ENCODE results near the gene MICAL1.

Gene MICAL1

GRCh38 chr6:109453594-109454495 lies 1.7 kb downstream of the MICAL1 start:
- no peak for FAIRE-seq
- TF ChIP-seq POLR2A (IDR thresholded peaks at IDR 0.05; ENCODE audit: low read depth, low read length) = no peak
- DNase-seq (ENCODE audit: insufficient read length, low spot score) = no peak

- no peak for FAIRE-seq
- no peak for TF ChIP-seq POLR2A (IDR thresholded peaks at IDR 0.05; ENCODE audit: low read depth, low read length)
- DNase-seq (ENCODE audit: insufficient read length, low spot score) = no peak
Observed at GRCh38 chr6:109453156-109453555, 2.4 kb downstream of the MICAL1 start.

GRCh38 chr6:109452181-109452580 lies 3.4 kb downstream of the MICAL1 start:
- FAIRE-seq (no peak), DNase-seq (ENCODE audit: insufficient read length, low spot score) (no peak)
- no peak for TF ChIP-seq POLR2A (IDR thresholded peaks at IDR 0.05; ENCODE audit: low read depth, low read length)

GRCh38 chr6:109451376-109451775 lies 4.2 kb downstream of the MICAL1 start:
- DNase-seq (ENCODE audit: insufficient read length, low spot score) (no peak), FAIRE-seq (no peak)
- TF ChIP-seq POLR2A (IDR thresholded peaks at IDR 0.05; ENCODE audit: low read depth, low read length) = no peak

- DNase-seq (ENCODE audit: insufficient read length, low spot score) = no peak
- FAIRE-seq = no peak
- TF ChIP-seq POLR2A (IDR thresholded peaks at IDR 0.05; ENCODE audit: low read depth, low read length) = no peak
Observed at GRCh38 chr6:109450801-109451200, 4.8 kb downstream of the MICAL1 start.

GRCh38 chr6:109449795-109450673 lies 5.5 kb downstream of the MICAL1 start:
- TF ChIP-seq POLR2A (IDR thresholded peaks at IDR 0.05; ENCODE audit: low read depth, low read length) = no peak
- DNase-seq (ENCODE audit: insufficient read length, low spot score) (no peak), FAIRE-seq (no peak)

DNA sequence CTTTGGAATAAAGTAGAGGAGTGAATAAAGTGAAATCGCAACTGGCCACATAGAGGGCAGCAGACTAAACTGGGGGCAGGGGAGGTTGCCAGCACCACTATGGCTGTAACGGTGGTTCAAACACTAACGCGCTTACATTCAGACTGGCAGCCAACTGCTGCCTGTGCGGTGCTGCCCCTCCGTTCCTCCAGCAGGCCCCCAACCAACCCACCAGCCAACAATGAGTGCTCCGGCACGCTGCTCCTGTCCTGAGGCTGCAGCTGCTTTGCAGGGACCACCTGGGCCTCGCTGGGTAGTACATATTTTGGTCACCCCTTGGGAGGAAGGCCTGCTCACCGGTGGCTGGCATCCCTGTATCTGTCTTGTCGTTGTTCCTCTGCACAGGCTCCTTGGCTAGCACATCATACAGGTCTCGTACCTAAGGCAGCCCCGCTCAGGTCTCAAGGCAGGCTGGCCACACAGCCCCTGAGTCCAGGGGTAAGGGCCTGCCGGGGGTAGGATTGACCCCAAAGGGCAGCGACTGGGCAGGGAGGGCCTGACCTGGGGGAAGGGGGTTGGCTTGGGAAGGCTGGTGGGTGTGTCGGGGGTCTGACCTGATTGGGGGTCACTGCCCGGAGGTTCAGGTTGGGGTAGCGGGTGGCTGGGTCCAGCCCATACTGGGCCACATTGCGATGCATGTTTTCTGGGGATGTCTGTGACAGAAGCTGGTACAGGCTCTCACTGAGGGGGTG lies 6.3 kb downstream of the MICAL1 start:
- FAIRE-seq (no peak), DNase-seq (ENCODE audit: insufficient read length, low spot score) (no peak)
- TF ChIP-seq POLR2A (IDR thresholded peaks at IDR 0.05; ENCODE audit: low read depth, low read length) = no peak

DNA sequence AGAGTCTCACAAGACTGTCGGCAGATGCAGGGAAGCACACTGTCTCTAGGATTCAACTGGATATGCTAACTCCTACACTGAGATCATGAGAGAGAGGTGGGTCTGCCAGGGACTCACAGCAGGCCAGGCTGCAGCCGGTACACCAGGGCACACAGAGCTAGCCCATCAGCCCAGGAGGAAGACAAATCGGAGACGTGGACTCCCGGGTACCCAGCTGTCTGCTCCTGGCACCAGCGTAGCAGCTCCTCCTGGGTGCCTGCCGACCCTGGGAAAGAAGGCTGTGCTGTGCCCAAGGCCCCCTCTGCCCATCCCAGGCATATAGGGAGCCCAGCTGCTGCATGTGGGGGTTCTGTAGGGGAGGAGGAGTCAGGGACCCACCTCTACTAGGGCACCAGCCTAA lies 7.0 kb downstream of the MICAL1 start:
- FAIRE-seq = no peak
- no peak for TF ChIP-seq POLR2A (IDR thresholded peaks at IDR 0.05; ENCODE audit: low read depth, low read length)
- DNase-seq (ENCODE audit: insufficient read length, low spot score) = no peak

DNA sequence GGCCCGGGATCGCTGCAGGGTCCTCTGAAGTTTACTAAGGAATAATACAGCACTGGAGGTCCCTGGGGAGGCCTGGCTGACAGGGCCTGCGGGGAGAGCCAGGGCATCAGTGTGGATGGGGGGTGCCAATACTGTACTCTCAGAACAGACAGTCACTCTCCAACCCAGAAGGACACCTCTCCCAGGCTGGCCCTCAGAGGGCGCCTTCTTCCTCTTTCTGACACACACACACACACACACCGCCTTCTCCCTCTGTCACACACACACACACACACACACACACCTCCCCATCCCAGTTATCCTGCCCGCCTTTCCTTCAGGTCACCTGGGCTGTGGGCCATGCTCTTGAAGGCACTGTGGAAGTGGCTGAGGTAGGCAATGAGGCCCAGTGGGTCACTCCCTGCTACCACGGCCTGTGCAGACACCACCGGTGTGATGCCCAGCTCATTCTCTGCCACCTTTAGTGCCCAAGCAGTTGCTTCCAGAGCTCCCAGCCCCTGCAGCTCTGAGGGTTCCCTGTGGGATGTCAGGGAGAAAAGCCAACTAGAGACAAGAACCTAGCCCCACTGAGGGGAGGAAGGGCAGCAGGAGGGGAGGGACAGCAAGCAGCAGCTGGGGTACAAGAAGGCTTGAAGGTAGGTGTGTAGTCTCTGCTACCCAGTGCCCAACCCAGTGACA lies 7.6 kb downstream of the MICAL1 start:
- DNase-seq (ENCODE audit: insufficient read length, low spot score) = no peak
- TF ChIP-seq POLR2A (IDR thresholded peaks at IDR 0.05; ENCODE audit: low read depth, low read length) = no peak
- no peak for FAIRE-seq

DNA sequence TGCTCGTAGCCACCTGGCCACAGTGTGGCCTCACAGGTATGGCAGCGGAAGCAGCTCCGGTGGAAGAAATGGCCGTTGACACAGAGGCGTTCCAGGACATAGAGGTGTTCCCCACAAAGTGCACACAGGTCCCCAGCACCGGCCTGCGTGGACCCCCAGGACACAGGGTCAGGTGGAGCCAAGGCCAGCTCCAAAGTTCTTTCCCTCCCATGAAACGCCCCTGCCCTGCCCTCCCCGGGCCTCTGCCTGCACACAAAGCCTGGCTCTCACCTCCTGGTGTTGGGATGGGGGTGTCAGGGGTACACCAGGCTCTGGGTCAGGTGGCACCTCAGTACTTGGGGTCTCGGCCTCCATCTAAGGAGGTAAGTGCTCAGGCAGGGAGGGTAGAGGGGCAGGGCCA lies 8.5 kb downstream of the MICAL1 start:
- TF ChIP-seq POLR2A (IDR thresholded peaks at IDR 0.05; ENCODE audit: low read depth, low read length) = no peak
- DNase-seq (ENCODE audit: insufficient read length, low spot score) (no peak), FAIRE-seq (no peak)

DNA sequence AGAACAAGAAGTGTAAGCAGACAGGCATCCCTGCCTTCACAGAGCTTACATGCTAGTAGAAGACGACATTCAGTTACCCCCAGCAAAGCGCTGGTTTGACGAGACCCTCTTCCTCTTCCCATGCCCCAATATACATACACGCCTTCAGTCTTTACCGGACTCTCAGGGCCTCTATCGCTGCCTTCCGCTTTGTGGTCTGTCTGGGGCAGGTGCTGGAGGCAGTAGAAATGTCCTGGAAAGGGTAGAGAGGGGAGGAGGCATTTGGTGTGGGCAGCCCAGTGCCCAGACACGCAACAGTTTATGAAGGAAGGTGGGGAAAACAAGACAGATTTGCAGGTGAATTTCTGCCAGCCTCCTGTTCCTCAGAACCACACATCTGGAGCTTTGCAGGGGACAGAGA lies 9.0 kb downstream of the MICAL1 start:
- TF ChIP-seq POLR2A (IDR thresholded peaks at IDR 0.05; ENCODE audit: low read depth, low read length) = no peak
- no peak for FAIRE-seq
- no peak for DNase-seq (ENCODE audit: insufficient read length, low spot score)

DNA sequence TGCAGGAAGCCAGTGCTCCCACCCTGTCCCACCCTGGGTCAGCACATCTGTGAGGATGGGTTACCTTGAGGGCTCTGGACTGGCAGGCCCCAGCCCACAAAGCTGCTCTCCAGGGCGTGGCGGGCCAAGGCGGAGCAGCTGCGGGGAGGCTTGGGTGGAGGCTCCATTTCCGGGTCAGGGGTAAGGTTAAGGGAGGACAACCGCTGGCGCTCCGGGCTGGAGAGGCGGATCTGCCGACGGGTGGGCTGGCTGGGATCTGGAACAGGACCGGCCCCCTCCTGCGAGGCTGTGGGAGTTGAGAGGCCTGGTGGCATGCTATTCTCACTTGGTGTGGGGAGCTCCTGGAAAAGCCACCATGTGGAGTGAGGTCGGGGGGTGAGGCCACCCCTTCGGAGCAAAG lies 9.5 kb downstream of the MICAL1 start:
- DNase-seq (ENCODE audit: insufficient read length, low spot score) (no peak), FAIRE-seq (no peak)
- TF ChIP-seq POLR2A (IDR thresholded peaks at IDR 0.05; ENCODE audit: low read depth, low read length) = no peak

DNA sequence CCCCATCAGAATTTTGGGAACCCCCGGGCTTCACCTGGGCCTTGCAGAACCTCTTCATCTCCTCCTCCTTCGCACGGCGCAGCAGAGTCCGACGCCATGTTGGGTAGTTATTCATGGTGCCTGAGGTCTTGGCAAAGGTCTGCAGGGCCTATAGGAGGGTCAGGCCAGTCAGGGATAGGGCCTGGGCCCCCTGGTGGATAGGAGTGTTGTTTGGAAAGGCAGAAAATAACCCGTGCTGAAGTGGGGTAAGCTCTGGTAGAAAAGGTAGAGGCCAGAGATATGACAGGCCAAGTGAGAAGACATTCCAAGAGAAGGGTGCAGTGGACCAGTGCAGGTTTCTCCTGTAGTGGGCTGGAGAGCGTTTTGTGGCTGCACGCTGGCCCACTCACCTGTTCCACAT lies 10.2 kb downstream of the MICAL1 start:
- FAIRE-seq (no peak), DNase-seq (ENCODE audit: insufficient read length, low spot score) (no peak)

More for the DNA sequence above, 10.2 kb downstream of the MICAL1 start:
- TF ChIP-seq POLR2A (IDR thresholded peaks at IDR 0.05; ENCODE audit: low read depth, low read length) = no peak

Data from H54 (cell line).